Endodermal cell (in vitro differentiated cells): ENCODE measurements around the gene MIP. TPM values are rescaled to one million over a fixed set of nuclear protein-coding genes. Genes with fewer than 3 reads are reported as not detected.
"Not testable (repeated sequence)": the region's sequence is repeated elsewhere in the genome, so short reads cannot be mapped to it uniquely, and the experiment has no call there.

Experiments used
- DNase-seq: peaks from one replicate; pipeline ENCODE4 v3.0.0-alpha.2; 2017
- H3K27ac ChIP-seq: 2 replicates; pipeline ENCODE4 v1.5.1; 2013; ENCODE audit warnings: mild to moderate bottlenecking, low read depth, low read length, moderate library complexity
- H3K27me3 ChIP-seq: 2 replicates; pipeline ENCODE4 v1.6.1; 2013; ENCODE audit warnings: mild to moderate bottlenecking, low read length, moderate library complexity; ENCODE audit not compliant: insufficient read depth, control insufficient read depth, poor library complexity, severe bottlenecking
- H3K36me3 ChIP-seq: 2 replicates; pipeline ENCODE4 v1.7.0; 2013; ENCODE audit warnings: mild to moderate bottlenecking, low read length, moderate library complexity; ENCODE audit not compliant: control insufficient read depth, insufficient read depth
- H3K4me1 ChIP-seq: one replicate; pipeline ENCODE4 v1.7.0; 2013; ENCODE audit warnings: low read length; ENCODE audit not compliant: control insufficient read depth, insufficient read depth
- H3K4me3 ChIP-seq: 2 replicates; pipeline ENCODE4 v1.5.1; 2013; ENCODE audit warnings: mild to moderate bottlenecking, low read length, moderate library complexity
- H3K9ac ChIP-seq: 2 replicates; pipeline ENCODE4 v1.6.1; 2013; ENCODE audit warnings: mild to moderate bottlenecking, low read length, moderate library complexity; ENCODE audit not compliant: poor library complexity, severe bottlenecking; ENCODE audit errors: extremely low read depth
- H3K9me3 ChIP-seq: 2 replicates; pipeline ENCODE4 v1.6.1; 2013; ENCODE audit warnings: mild to moderate bottlenecking, low read length, moderate library complexity; ENCODE audit not compliant: control insufficient read depth
- H3K27ac Mint-ChIP-seq: 2 replicates; pipeline ENCODE4 v1.8.0; 2020; ENCODE audit warnings: mixed read lengths
- H3K27me3 Mint-ChIP-seq: 2 replicates; pipeline ENCODE4 v1.8.0; 2021; ENCODE audit warnings: mild to moderate bottlenecking, mixed read lengths; ENCODE audit not compliant: insufficient read depth
- H3K36me3 Mint-ChIP-seq: 2 replicates; pipeline ENCODE4 v1.8.0; 2020; ENCODE audit warnings: low read depth, mixed read lengths
- H3K4me1 Mint-ChIP-seq: 2 replicates; pipeline ENCODE4 v1.8.0; 2020; ENCODE audit warnings: mixed read lengths
- H3K4me3 Mint-ChIP-seq: 2 replicates; pipeline ENCODE4 v1.8.0; 2020; ENCODE audit warnings: mild to moderate bottlenecking, moderate library complexity, mixed read lengths
- H3K9me3 Mint-ChIP-seq: 2 replicates; pipeline ENCODE4 v1.8.0; 2020; ENCODE audit warnings: mild to moderate bottlenecking, mixed read lengths
- WGBS, 2 experiments: methylation state at CpG; one replicate each; pipeline versions ENCODE4 v1.1.5 to v1.1.7; 2013; ENCODE audit warnings: missing lambda C conversion rate in 2 of 2, mixed read lengths in 1 of 2; ENCODE audit not compliant: insufficient coverage in 1 of 2, insufficient read length in 1 of 2; 5-methylcytosine and 5-hydroxymethylcytosine counted together
- total RNA-seq, 2 donors: library from RNA; stranded (reverse); fragmentation: NEBNext Ultra II Directional in 1 of 2; extraction: Animal tissue kit (Norgen Biotek cat#: 25700) in 1 of 2; gene quantifications; 2 replicates in 1 of 2; 3 replicates in 1 of 2; pipeline ENCODE4 v1.2.1, GENCODE V29; 2021

MIP gene
- total RNA-seq, 2 donors from 2014 or later: not detected

DNA sequence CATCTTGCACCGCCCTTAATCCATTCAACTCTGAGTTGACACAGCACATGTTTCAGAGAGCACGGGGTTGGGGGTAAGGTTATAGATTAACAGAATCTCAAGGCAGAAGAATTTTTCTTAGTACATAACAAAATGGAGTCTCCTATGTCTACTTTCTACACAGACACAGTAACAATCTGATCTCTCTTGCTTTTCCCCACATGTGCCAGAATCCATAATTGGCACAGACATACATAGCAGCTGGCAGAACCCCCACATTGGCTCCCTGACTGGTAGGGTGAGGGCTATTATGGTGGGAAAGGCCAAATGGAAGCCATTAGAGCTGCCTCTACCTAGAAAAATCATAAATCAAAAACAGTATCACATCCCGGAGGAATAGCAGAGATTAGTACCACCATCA lies 53.3 kb downstream of the MIP start:
- WGBS, 2 experiments: 93% methylated on average over 1 of the region's 3 CpGs; no CpG with 5 or more reads in 1 of the 2 experiments

More for the DNA sequence above, 53.3 kb downstream of the MIP start:
- not testable (repeated sequence) for H3K36me3 ChIP-seq, H3K36me3 Mint-ChIP-seq, H3K27me3 Mint-ChIP-seq, H3K4me3 Mint-ChIP-seq, H3K27ac Mint-ChIP-seq, DNase-seq, H3K4me3 ChIP-seq, H3K4me1 Mint-ChIP-seq, H3K9ac ChIP-seq, H3K4me1 ChIP-seq, H3K9me3 ChIP-seq, H3K27ac ChIP-seq, H3K27me3 ChIP-seq
- peaks cover 22% of the 10 kb centered on the region for H3K9me3 Mint-ChIP-seq

Other genes starting within 250 kb of the MIP start
- gene RNF41, start 232.7 kb downstream of the MIP start, total RNA-seq: 10 to 100 TPM; 45.8 to 48.9 TPM
- 10 to 100 TPM; 27.0 to 35.1 TPM for gene NABP2, start 230.3 kb downstream of the MIP start, total RNA-seq
- gene SLC39A5, start 224.6 kb downstream of the MIP start, total RNA-seq: 1 to 10 TPM; 2.5 to 3.2 TPM
- 10 to 100 TPM; 39.3 to 54.9 TPM for gene ANKRD52, start 196.3 kb downstream of the MIP start, total RNA-seq
- gene COQ10A, start 187.7 kb downstream of the MIP start, total RNA-seq: 10 to 100 TPM; 20.5 to 23.2 TPM
- 100 to 1,000 TPM; 134 to 167 TPM for gene CS, start 154.3 kb downstream of the MIP start, total RNA-seq
- gene CNPY2, start 138.7 kb downstream of the MIP start, total RNA-seq: 100 to 1,000 TPM; 183 to 198 TPM
- 10 to 100 TPM; 66.5 to 90.3 TPM for gene PAN2, start 120.7 kb downstream of the MIP start, total RNA-seq
- 10 to 100 TPM in 1 of 2 donors, 1 to 10 TPM in 1; 4.6 to 10.4 TPM for gene IL23A, start 115.8 kb downstream of the MIP start, total RNA-seq
- gene STAT2, start 94.5 kb downstream of the MIP start, total RNA-seq: 100 to 1,000 TPM; 107 to 112 TPM
- gene APOF, start 91.8 kb downstream of the MIP start, total RNA-seq: not detected
- 10 to 100 TPM; 64.5 to 85.3 TPM for gene TIMELESS, start 5.2 kb downstream of the MIP start, total RNA-seq
- gene SPRYD4, start 13.9 kb upstream of the MIP start, total RNA-seq: 1 to 10 TPM; 2.9 to 3.8 TPM
- gene GLS2, start 33.5 kb upstream of the MIP start, total RNA-seq: 1 to 10 TPM; 1.5 to 2.7 TPM
- gene RBMS2, start 67.2 kb upstream of the MIP start, total RNA-seq: 10 to 100 TPM; 26.3 to 33.8 TPM
- gene BAZ2A, start 175.7 kb upstream of the MIP start, total RNA-seq: 100 to 1,000 TPM; 125 to 137 TPM
- 100 to 1,000 TPM; 653 to 681 TPM for gene ATP5F1B, start 191.3 kb upstream of the MIP start, total RNA-seq
- 100 to 1,000 TPM; 275 to 320 TPM for gene PTGES3, start 233.6 kb upstream of the MIP start, total RNA-seq